HG03520 (cell line): ENCODE results near the gene LMO7.
"Not testable (repeated sequence)": the region's sequence is repeated elsewhere in the genome, so short reads cannot be mapped to it uniquely, and the experiment has no call there.

Experiments used
- ATAC-seq: cut with Tn5 transposase; IDR thresholded peaks from one replicate; pipeline ENCODE4 v1.9.1; 2021; ENCODE audit warnings: mild to moderate bottlenecking, moderate library complexity; ENCODE audit not compliant: unreplicated experiment

The LMO7 gene

GRCh38 chr13:75695908-75696307 lies 59.8 kb downstream of the LMO7 start:
- ATAC-seq = peak; percentile 71

- ATAC-seq = no peak
Observed at GRCh38 chr13:75699062-75699461, 62.9 kb downstream of the LMO7 start.

GRCh38 chr13:75699717-75700116 lies 63.6 kb downstream of the LMO7 start:
- ATAC-seq = not testable (repeated sequence)

- ATAC-seq = no peak
Observed at GRCh38 chr13:75700552-75700951, 64.4 kb downstream of the LMO7 start.

GRCh38 chr13:75702476-75702875 lies 66.3 kb downstream of the LMO7 start:
- ATAC-seq = no peak

GRCh38 chr13:75703769-75704168 lies 67.6 kb downstream of the LMO7 start:
- no peak for ATAC-seq

- no peak for ATAC-seq
Observed at GRCh38 chr13:75704194-75704926, 68.2 kb downstream of the LMO7 start.

- ATAC-seq = no peak
Observed at GRCh38 chr13:75704927-75705288, 68.8 kb downstream of the LMO7 start.

GRCh38 chr13:75705395-75705794 lies 69.3 kb downstream of the LMO7 start:
- ATAC-seq = no peak

- ATAC-seq = no peak
Observed at GRCh38 chr13:75705908-75706307, 69.8 kb downstream of the LMO7 start.

GRCh38 chr13:75713852-75714251 lies 77.7 kb downstream of the LMO7 start:
- no peak for ATAC-seq

- ATAC-seq = peak; percentile 89
Observed at GRCh38 chr13:75715601-75716523, 79.7 kb downstream of the LMO7 start.

GRCh38 chr13:75717525-75717924 lies 81.4 kb downstream of the LMO7 start:
- no peak for ATAC-seq

GRCh38 chr13:75721307-75721706 lies 85.2 kb downstream of the LMO7 start:
- ATAC-seq = no peak

- no peak for ATAC-seq
Observed at GRCh38 chr13:75723901-75724300, 87.8 kb downstream of the LMO7 start.

- no peak for ATAC-seq
Observed at GRCh38 chr13:75724752-75725517, 88.8 kb downstream of the LMO7 start.

GRCh38 chr13:75725736-75726135 lies 89.6 kb downstream of the LMO7 start:
- ATAC-seq = no peak

- ATAC-seq = no peak
Observed at GRCh38 chr13:75726306-75726705, 90.2 kb downstream of the LMO7 start.

GRCh38 chr13:75733113-75733512 lies 97.0 kb downstream of the LMO7 start:
- ATAC-seq = not testable (repeated sequence)

GRCh38 chr13:75736173-75736572 lies 100.0 kb downstream of the LMO7 start:
- no peak for ATAC-seq

- no peak for ATAC-seq
Observed at GRCh38 chr13:75738841-75739240, 102.7 kb downstream of the LMO7 start.
